ENCODE results near the gene ILK.

The ILK gene

DNA sequence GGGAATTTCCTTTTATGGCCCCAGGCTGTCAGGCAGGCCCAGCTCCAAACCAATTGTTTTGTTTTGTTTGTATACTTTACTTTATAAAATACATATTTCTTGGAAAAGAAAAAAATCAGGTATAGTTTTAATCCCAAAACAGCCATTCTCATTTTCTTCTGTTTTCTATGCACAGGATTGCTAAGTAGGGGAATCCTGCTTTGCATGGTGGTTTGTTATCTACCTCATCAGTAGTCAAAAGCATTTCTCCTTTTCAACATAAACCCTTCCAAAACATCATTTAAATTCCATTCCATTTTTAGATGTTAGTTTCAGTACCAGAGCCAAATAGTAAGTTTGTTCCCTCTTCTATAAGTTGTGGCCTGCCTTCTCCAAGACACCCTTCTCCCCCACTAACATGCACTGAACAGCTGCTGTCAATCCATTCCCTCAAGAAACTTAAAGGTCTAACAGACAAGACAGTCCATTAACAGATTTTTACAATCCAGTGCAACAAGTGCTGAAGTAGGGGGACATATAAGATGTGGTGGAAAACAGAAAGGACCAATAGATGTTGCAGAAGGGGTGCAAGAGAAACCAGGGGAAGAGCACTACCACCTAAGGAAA, 3.7 kb downstream of the ILK start:
- peak; percentile 15 for DNase-seq

DNA sequence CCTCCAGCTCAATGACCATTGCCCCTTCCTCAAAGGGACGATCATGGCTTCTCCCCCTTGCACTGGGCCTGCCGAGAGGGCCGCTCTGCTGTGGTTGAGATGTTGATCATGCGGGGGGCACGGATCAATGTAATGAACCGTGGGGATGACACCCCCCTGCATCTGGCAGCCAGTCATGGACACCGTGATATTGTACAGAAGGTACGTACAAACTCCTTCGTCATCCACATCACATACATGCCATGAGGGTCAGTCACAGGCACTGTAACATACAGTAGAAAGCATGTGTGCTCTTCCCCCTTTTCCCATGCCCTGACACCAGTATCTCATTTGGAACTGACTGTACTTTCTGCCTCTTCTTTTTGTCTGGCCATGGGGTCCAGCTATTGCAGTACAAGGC, 4.4 kb downstream of the ILK start:
- DNase-seq, result no peak

DNA sequence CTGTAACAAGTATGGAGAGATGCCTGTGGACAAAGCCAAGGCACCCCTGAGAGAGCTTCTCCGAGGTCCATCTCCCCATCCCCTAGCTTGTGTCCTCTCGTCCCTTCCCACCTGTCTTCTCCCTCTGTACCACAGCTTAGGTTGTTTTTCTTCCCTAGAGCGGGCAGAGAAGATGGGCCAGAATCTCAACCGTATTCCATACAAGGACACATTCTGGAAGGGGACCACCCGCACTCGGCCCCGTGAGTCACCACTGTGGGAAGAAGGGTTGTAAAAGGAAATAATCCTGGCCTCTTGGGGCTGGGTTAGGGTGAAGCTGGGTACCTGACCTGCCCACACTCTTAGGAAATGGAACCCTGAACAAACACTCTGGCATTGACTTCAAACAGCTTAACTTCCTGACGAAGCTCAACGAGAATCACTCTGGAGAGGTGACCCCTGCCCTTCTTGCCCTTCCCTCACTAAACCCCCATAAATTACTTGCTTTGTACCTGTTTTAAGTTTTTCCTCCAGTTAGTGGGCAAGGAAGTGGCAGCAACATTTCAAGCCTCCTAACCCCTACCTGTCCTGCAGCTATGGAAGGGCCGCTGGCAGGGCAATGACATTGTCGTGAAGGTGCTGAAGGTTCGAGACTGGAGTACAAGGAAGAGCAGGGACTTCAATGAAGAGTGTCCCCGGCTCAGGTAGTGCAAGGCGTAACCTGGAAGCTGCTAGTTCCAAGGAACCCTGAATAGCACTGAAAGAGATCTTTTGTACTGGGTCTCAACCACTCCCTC, 5.3 kb downstream of the ILK start:
- DNase-seq, result peak; percentile 35

DNA sequence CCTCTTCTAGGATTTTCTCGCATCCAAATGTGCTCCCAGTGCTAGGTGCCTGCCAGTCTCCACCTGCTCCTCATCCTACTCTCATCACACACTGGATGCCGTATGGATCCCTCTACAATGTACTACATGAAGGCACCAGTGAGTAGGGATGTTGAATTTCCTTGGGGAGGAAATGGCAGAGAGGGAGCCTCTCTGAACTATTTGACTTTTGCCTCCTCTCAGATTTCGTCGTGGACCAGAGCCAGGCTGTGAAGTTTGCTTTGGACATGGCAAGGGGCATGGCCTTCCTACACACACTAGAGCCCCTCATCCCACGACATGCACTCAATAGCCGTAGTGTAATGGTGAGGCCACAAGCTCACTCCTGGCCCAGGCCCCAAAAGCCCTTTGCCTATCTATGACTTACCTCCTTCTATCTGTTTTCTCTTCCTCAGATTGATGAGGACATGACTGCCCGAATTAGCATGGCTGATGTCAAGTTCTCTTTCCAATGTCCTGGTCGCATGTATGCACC, 6.0 kb downstream of the ILK start:
- DNase-seq, result peak; percentile 15

DNA sequence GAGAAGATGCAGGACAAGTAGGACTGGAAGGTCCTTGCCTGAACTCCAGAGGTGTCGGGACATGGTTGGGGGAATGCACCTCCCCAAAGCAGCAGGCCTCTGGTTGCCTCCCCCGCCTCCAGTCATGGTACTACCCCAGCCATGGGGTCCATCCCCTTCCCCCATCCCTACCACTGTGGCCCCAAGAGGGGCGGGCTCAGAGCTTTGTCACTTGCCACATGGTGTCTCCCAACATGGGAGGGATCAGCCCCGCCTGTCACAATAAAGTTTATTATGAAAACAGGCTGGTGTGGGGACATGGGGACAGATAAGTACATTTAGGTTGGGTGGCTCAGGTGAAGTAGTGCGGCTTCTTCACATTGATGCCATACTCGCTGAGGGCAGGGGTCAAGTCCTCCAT, 7.0 kb downstream of the ILK start:
- peak; percentile 41 for DNase-seq

DNA sequence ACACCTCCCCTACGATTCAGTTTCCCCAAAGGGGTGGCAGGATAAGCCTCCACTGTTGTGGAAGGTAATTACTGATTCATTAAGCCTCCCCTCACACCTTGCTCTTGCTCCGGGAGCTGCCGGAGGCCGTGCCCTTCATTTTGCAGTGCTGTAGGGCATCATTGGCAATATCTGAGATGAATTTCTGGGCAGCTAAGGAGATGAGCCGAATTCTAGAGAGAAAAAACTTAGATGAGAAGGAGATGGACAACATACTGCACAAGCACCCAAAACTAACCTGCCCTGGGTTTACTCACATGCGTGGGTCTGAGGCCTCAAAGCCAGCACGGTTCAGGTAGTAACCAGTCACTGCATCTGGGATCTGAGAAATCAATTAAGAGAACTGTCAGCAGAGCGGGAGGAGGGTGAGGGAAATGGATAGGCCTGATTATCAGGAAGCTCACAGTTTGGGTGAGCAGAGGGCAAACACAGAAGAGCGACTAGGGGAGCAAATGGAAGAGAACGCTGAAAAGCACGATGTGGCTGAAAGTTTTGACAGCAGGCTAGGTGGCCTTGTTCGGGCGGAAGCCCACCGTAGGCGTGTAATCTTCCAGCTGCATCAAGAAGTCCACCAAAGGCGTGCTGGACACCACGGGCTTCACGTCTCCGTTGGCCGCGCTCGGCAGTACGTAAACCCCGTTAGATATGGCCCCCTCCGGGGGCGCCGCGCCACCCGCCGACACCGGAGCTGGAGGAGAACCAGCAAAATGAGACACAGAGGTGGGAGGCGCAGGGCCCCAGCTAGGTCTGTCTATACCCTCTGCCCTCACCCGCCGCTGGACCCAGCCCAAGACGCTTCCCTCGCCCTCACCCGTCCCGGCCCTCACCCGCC, 7.8 kb downstream of the ILK start:
- peak; percentile 37 for DNase-seq

DNA sequence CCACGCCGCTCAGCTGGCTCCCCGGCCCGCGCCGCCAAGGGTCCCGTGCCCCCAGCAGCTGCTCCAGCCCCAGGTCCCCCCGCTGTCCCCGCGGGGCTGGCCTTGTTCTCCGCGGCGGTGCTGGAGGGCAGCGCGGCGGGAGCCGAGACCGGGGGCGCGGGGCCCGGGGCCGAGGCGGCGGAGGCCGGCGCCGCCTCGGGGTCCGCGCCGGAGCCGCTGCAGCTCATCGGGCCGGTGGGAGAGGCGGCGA, 8.3 kb downstream of the ILK start:
- no peak for DNase-seq

DNA sequence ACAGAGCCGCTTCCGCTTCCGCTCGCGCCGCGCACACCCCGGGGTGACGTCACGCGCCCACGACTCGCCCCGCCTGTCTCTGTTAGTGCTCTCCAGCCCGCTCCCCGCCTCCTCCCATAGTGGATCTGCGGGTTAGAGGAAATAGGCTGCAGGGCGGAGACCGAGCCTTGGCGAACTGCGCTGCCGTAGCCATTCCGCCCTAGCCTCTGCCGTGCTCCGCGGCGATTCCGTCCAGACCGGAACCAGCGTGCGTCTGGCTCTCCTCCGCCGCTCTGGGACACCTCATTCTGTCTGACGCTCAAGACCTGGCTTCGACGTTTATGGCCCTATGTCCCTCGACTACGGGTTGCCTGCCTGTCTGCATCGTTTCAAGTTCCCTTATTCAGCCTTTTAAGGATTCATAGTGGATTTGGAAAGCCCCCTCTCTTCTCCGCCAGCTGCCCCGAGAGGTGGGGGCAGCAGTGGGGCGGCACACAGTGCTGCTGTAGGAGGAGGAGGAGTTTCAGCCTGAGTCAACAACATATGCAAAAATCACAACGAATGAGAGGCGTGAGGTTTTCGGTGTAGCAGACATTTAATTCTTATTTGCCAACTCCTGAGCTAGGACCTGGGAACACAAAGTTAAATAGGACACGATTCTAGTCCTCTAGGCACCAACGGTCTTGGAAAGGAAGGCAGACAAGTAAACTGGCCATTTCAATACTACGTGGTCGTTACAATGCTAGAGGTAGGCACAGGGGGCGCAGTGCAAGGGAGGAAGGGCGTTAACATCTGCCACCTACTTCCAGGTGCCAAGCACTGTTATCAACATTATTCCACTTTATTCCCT, 8.9 kb downstream of the ILK start, which contains the start of gene TAF10:
Gene TAF10, minus strand, starts transcription at position 4 of the 829 bp plus-strand sequence. CDS start 27 bp downstream, outside the sequence.
- DNase-seq, result peak; percentile 97

DNA sequence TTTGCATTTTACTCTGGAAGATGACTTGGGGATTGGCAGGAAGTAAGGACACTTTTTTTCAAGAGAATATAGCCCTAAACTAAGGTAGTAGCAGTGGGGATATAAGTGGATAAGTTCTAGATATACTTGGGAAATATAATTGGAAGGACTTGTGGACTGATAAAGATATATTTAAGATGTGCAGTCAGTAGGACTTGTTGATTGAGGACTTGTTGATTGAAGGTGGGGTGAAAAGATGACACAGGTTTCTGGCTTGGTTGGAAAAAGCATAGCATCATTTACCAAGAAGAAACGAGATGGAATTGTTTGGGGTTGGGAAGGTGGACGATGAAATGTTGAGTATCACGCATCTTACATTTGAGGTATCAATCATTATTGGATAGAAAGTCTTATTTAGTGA, 9.9 kb downstream of the ILK start:
- DNase-seq, result no peak

DNA sequence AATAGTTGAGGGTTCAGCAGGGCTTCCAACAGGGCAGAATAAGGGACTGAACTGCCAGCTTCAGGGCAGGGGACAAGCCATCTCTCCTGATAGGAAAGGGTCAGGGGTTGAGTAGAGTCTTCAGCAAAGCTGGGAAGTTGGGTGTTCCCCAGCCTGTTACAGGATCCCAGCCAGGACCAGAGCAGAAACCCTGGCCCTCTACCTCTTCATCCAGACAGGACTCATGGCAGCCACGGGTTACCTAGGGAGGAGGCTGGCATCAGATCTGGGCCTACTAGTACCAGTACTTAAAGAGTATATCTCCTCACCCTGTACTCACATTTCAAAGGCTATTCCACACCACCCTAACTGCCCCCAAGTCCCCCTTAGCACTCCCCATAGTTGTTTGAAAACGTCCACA, 10.9 kb downstream of the ILK start:
- no peak for DNase-seq

DNA sequence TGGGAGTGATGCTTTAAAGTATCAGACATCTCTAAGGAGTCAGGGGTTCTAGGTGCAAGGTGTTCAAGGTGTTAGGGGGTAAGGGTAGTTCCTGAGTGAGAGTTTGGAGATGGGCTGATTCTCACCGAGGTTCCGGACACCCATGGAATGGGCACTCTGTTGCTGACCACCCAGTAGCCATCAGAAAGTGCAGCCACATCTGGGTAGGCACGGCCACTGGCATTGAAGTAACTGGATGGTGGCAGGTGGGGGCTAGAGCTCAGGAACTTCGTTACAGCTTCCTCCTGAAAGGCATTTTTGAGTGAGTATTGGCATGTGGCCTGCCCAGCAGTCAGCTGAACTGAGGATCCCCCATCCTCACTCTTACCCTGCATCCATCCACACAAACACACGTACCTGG, 11.5 kb downstream of the ILK start:
- no peak for DNase-seq

DNA sequence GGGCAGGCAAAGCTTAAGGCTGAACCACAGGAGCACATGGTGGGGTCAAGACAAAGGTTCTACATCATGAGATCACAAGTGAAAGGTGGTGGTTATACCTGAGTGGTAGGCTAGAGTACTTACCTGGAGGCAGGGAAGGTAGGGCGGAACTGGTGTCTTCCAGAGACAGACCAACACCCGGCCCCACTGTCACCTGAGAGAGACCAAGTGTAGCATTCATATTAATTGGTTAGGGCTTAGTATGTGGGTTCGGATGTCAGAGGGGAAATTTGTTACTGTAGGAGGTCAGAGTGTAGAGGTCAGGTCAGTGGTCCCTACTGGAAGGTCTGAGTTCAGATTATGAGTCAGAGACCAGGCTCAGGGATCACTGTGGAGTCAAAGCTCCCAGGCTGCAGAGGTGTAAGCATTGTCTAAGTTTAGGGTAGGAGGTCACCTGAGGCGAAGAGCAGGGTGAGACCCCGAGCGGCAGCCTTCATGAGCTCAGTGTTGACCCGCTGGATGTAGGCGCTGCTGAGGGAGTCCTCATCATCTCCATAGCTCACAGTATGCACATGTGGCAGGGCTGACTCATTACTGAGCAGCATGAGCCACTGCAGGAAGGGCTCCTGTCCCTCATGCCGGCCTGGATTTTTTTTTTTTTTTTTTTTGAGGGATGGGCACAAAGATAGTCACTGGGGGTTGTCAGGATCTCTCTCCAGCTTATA, 12.5 kb downstream of the ILK start:
- DNase-seq, result no peak

DNA sequence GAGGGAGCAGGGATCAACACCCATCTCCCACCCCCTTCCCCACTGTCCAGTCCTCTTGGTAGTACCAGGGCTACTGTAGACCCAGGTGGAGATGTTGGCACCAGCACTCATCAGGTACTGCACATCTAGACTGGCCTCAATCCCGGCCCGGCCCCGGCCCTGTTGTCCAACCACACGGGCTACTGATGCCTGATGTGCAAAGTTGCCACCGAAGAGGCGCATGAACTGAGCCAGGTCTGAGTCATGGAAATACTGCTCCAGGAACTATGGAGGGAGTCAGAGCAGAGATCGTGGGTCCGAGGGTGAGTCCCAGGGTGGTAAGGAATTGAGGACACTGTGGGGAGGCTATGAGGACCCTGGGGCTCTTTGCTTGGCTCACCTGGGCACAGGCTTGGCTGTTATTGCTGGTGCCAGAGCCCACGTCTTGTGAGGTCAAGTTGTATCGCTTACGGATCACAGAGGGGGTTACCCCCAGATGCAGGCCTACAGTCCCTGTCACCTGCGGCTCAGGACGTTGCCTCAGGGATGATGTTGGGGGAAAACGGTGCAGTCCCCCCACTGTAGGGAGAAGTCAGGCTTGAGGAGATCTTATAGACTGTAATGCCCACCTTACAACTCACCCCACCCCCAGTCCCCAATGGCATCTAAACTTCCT, 13.1 kb downstream of the ILK start:
- no peak for DNase-seq

DNA sequence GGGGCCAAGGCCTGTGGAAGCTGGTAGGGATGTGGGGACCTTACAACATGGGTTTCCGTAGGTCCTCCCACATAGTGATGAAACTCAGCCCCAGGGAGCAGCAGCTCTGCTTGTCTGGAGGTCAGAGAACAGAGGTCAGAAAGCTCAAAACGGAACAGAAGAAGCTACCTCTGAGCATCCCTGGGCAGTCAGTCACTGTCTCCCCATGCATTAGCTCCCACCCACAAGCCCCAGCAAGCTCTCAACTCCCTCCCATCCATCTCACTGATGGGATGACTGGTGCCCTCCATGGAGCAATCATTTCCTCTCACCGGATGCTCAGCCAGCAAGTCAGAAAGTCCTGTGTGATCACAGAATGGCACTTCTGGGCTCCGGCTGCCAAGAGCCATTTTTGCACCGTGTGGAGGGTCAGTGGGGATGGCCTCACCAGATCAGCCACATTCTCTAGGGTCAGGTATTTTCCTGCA, 13.8 kb downstream of the ILK start:
- DNase-seq, result no peak

DNA sequence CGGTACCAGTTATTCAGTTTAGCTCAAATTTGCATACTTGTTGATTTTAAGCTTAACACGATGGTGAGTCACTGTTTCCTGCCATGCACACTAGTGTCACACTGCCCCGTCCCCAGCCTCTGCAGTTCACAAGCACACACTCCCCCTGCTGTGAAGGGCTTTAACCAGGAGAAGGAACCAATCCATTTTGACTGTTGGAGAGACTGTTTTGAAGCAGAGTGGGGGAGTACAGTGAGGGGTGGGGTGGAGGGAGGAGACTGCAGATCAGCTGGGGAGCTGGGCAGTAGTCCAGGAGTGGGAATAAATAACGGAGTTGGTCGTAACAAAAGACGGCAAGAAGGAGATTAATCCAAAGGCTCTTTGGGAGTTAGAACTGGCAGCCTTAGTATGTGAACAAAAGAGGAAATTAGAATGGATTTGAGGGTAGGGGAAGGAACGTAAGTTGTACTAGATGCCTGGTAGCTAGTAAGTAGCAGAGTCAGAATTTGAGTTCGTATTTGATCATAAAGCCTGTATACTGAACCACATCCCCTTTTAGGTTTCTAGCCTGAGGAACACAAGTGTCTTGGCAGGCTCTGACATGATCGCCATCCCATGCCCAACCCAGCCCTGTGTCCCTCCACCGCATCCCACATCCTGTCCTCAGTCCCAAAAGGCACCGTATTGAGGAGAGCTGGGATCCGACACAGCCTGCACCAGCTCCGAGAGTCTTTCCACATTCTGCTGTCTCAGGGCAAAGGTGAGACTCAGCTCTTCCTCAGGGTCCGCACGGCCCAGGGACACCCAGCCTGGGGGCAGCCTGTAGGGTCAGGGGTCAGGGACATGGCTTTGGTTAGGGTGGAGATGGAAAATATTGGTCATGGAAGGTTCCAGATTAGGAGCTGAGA, 14.8 kb downstream of the ILK start:
- DNase-seq, result no peak

DNA sequence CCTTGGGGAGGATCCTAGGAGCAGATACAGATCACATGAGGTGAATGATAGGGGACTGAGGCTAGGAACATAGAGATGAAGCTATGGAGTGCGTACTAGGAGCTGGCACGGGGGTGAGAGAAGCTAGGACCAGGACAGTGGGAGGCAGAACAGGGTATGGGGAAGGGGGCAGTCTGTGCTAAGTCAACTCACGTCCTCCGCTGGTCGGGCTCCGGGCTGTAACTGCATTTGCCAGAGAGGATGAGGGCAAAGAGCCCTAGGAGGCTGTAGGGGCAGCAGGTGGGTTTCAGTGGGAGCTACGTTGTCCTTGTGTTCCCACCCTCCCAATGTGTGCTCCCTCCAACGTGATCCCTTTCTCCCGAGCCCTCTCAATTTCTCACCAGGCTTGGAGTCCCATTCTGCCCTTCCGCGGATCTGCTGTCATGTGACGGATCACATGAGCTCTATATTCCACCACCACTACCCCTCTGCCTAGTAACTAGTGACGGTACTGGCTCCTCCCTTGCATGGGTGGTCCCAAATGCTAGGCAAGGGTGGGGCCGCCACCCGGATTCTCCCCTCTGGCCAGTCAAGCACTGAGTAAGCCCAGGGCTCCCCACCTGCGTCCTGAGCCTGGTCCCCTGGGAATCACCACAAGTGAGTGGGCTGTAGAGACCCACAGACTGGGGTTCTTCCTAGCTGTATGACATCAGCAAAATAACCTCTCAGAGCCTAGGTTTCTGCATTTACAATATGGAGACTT, 15.6 kb downstream of the ILK start, which contains the start of gene TPP1:
Gene TPP1, minus strand, starts transcription at position 419 of the 742 bp plus-strand sequence. Its CDS starts 22 bp downstream, at position 397.
- peak; percentile 92 for DNase-seq

DNA sequence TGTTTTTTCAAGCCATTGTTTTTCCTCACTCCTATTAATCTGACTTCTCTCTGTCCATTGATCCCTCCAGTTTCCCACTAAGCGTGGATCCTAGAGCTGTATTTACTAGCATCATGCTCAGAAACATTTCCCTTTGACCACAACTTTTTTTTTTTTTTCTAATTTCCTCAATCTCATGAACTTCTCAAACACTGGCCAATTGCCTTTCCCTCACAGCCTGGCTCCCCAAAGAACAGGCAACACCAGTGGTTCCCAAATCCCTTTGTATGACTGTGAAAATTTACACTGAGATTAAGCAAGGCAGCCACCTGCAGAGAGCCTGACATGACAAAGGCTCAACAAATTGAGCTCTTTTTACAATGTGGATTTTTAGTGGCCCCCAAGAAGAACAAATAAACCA, 17.1 kb downstream of the ILK start:
- DNase-seq, result no peak

DNA sequence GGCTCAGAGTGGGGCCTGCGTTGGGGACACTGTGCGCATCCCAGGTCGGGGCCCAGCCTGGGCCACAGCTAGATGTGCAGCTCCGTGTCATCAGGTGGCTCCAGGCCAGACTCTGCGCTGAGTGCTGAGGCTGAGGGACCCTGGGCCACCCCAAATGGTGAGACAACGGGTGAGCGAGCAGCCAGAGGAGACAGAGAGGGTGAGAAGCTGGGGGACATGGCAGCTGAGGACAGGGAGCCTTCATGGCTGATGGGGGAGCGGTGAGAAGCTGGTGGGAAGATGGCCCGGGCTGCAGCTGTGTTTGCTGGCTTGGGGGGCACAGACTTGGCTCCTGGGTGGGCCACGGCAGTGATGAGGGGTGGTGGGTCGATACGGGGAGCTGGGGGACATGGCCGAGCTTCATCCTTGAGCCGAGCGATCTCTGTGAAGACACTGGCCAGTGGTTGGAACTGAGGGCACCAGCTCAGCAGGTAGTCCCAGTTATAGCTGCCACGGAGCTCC, 18.2 kb downstream of the ILK start:
- DNase-seq, result no peak
